OCI-LY3 (cell line): ENCODE results near the gene MTFR1L.

Experiments used
- EZH2phosphoT487 ChIP-seq: fragments of 200-600 bp; shearing (Covaris generic); IDR thresholded peaks from 2 replicates; pipeline ENCODE4 v1.6.1; 2018; ENCODE audit warnings: antibody characterized with exemption, mixed run types, low read depth
- TF ChIP-seq, protein P1 (sequence below): fragments of 200-600, 300-600 bp; sonication (generic); IDR thresholded peaks from 2 replicates; pipeline ENCODE4 v1.5.1; 2014; ENCODE audit warnings: antibody characterized with exemption, low read length, low read depth

DNA sequence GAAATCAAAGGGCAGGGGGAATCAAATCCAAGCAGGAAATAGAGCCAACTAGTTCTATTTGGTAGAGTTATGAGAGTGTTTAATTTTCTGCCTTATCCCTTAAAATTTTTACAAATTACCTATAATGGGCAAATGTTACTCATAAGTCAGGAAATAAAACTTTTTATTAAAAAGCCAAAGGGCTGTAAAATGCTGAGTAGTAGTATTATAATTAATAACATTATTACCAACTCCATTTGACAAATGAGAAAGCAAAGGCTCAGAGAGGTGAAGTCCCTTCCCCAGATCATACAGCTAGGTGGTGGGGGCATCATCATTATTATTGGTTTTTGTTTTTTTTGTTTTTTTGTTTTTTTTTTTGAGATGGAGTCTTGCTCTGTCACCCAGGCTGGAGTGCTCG lies 16.4 kb upstream of the MTFR1L start:
- TF ChIP-seq, protein P1, sequence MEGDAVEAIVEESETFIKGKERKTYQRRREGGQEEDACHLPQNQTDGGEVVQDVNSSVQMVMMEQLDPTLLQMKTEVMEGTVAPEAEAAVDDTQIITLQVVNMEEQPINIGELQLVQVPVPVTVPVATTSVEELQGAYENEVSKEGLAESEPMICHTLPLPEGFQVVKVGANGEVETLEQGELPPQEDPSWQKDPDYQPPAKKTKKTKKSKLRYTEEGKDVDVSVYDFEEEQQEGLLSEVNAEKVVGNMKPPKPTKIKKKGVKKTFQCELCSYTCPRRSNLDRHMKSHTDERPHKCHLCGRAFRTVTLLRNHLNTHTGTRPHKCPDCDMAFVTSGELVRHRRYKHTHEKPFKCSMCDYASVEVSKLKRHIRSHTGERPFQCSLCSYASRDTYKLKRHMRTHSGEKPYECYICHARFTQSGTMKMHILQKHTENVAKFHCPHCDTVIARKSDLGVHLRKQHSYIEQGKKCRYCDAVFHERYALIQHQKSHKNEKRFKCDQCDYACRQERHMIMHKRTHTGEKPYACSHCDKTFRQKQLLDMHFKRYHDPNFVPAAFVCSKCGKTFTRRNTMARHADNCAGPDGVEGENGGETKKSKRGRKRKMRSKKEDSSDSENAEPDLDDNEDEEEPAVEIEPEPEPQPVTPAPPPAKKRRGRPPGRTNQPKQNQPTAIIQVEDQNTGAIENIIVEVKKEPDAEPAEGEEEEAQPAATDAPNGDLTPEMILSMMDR, result no peak
- TF ChIP-seq EZH2phosphoT487, result no peak
